Brain pericyte (primary cell): ENCODE measurements around the gene CD47.

Experiments used
- DNase-seq: peaks from one replicate; pipeline ENCODE4 v3.0.0-alpha.2; 2012; ENCODE audit warnings: low read depth, low spot score

Gene CD47

GRCh38 chr3:108090701-108091497, at the start of gene CD47:
CD47 (minus strand) TSS chr3:108091031; CDS start chr3:108090908, 123 bp downstream.
- peak; percentile 17 for DNase-seq

DNA sequence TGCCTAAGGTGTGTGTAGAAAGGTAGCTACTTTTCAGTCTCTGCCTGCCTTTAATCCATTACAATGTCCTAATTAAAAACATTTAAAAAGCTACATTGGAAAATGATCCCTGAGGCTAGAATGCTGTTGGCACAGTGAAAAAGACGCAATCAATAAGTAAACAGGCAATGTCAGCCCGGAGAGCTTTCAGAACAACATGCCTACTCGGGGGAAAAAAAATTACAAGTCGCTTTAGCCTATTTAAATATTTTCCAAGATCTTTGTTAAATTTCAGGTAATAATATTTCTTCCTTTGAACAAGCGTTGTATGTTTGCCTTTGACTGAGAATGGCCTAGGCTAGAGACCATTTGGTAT, 46.6 kb upstream of the CD47 start:
- no peak for DNase-seq

GRCh38 chr3:108136561-108137459, 46.0 kb upstream of the CD47 start:
- DNase-seq = no peak

- DNase-seq = no peak
Measured at GRCh38 chr3:108134555-108134880, 43.7 kb upstream of the CD47 start.

DNA sequence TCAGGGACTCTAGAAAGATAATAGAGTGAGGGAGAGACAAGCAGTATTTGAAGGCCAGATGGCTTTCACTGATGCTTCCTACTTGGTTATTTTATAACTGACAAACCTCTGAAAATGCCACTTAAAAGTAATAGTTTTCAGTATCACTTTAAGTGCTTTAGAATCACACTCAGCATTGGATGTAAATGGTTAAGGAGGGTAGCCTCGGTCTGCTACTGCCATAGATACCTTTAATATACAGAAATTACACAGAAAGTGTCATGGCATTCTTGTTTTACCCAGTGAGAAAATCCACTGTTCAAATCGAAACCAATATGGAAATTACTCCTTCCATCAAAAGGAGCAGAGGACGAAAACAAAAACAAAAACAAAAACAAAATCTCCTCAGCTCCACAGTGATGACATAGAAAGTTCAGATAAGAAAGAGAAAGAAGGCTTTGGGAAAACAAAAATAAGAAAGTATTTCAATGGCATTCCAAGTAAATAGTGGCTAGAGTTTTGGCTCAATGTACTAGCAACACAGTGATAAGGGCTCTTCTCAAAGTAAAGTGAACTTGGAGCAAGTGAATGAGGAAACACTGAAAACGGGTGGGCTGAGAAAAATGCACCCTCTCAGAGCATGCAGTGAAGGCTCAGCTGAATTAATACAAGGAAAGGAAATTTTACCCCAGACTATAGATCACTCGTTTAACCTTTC, 43.2 kb upstream of the CD47 start:
- no peak for DNase-seq

GRCh38 chr3:108133048-108133369, 42.2 kb upstream of the CD47 start:
- no peak for DNase-seq

DNA sequence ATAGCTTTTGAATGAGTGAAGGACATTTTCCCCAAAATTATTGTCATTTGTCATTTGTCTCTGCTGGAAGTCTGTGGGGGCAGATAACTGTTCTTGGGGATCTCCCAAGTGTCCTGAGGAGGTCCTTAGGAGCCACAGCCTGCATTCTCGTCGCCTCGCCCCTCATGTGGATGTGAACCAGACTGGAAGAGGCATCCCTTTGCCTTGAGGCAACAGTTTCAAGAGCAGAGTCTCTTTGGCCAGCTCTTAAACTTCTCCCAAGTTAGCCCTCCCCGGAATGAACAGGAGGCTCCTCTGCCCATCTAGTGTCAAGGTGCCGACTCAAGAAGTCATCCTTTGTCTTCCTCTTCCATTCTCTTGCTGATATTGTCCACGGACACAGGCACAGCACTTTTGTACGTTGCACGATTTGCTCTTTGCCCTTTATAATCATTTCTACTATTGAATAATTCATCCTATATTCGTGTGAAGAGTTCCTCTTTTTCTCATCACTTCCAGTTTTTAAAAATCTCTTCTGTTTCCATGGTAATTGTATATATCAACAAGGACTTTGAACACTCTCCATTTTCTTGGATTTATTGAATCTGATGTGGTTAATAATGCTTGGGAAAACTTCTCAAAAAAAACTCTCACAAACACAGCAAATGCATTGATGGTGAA, 40.8 kb upstream of the CD47 start:
- DNase-seq = no peak

- no peak for DNase-seq
Measured at GRCh38 chr3:108130701-108131474, 40.1 kb upstream of the CD47 start.

DNA sequence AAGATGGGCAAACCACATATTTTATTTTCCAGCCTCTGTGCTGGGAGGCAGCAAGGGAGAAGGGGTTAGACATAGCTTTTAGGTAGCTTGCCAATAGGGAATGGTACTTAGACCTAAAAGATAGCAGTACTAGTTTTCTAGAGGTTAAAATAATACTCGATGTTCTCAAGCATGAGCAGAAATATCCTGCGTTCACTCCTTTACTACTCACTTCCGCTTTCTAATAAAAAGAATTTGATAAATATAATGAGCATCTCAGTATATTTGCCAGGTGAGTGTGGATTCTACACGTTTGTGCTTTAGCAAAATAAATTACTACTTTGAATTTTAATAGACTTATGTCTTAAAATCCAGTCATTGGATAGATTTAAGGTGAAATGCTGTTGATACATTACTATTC, 39.4 kb upstream of the CD47 start:
- no peak for DNase-seq

DNA sequence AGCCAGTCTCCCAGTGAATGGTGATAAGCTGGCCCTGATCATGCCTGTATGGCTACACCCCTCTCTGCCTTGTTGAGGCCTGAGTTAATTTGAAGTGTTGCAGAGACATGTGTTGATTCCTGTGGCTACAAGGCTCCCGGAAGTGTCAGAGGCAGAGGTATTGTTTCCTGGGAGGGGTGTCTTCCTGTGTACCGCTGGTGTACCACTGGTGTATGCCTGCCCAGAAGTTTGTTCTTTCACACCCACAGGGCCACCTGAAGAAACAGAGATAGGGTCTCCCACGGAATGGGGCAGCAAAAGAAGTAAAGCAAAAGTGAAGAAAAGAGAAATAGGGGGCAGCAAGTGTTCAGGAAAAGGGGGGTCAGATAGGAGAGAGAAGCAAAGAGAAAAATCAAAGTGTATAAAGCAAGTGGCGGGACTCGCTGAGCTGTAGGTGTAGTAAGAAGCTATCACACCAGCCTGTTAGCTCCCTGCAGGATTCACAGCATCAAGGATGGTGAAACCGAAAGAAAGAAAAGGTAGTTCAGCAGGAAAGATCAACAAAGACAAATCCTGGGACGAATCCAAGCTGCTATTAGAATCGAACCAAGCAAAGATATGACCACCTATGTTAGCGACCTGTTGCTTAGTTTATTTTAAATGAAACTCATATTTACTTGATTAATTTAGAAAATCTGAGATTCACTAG, 36.6 kb upstream of the CD47 start:
- DNase-seq = no peak

- DNase-seq = no peak
Measured at GRCh38 chr3:108126348-108126747, 35.5 kb upstream of the CD47 start.

DNA sequence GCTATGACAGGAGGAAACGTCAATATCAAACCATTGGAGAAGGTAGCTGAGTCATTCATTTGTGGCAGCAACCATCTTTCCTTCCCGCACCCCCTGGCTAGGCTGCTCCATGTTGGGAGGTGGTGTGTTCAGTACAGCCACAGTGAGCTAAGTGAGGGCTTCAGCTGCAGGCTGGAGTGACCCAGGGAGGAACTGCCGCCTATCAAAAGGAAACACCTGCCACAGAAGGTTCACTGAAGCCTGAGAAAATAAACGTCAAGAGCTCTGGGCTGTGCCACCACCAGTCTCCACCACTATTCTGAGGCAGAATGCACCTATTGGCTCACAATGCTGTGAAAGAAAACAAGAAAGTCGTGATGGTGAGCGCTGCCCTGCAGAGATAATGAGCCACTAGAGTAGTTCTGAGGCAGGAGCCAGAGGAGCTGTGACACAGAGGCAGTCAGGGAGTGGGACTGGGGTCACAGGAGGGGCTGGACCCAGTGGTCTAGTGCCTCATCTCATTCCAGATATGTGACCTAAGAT, 34.8 kb upstream of the CD47 start:
- no peak for DNase-seq

DNA sequence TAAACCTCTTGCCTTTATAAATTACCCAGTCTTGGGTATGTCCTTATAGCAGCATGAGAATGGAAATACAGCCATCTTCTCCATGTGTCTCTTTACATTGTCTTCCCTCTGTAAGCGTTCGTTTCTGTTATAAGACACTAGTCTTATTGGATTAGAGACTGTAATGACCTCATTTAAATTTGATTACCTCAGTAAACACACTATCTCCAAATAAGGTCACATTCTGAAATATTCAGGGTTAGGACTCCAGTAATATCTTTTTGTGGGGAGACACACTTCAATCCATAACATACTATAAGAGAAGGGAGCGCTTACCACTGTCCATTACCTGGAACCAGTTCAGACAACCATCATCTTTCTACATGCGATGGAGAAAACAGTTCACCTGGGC, 34.3 kb upstream of the CD47 start:
- DNase-seq = no peak

DNA sequence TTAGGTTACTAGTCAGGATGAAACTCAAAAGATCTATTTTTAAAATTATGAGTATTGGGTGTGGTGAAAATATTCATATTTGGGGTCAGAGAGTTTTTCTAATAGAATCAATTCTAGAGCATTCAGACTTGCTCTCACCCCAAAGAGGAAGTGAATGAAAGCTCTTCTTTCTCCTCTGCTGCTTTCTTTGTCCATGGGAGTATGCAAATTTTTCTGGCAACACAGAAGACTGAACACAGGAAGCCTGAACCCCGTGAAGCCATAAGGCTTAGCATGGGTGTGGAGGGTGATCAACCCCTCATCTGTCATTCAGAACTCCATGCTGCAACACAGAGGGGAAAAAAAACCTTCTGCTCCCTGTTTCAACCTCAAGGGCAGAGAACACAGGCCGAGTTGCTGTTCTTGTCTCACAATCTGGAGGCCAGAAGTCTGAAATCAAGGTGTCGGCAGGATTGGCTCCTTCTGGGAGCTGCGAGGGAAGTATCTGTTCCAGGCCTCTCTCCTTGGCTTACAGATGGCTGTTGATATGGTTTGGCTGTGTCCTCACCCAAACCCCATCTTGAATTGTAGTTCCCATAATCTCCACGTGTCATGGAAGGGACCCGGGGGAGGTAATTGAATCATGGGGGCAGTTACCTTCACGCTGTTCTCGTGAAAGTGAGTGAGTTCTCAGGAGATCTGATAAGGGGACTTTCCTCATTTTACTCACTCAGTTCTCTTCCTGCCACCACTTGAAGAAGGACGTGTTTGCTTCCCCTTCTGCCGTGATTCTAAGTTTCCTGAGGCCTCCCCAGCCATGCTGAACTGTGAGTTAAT, 33.7 kb upstream of the CD47 start:
- no peak for DNase-seq

DNA sequence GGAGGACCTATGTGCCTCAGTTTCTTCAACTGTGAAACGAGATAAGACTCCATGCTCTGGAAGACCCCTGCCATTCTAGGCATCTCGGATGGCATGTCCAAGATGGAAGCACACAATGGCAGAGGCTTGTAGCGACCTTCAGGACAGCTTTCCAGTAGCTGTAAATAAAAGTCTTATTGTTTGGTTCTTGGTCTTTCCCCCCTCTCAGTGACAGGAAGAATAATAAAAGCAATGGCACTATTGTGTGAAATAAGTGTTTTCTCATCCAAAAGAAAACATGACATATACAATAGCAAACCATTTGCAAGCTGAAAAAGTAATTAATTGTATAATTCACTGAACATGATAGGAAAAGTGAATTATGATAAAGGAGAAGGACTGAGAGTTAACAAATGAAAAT, 32.5 kb upstream of the CD47 start:
- no peak for DNase-seq

DNA sequence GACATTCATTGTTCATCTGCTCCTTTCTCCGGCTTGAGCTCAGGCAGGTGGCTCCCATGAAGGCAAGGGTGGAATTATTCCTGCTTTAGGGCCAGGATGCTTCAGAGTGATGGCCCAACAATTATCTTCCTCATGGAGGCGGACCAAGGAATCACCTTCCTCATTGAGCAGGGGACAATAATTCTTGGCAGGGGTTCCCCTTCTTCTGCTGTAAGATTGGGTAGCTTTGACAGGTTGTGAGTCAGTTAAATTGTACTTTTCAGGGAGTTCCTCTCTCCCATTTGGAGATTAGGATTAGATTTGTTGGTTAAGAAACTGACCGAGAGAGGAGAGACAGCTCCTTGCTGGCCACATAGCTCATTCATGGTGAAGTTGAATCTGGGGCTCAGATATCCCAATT, 31.4 kb upstream of the CD47 start:
- DNase-seq = no peak

- no peak for DNase-seq
Measured at GRCh38 chr3:108119398-108120104, 28.7 kb upstream of the CD47 start.

DNA sequence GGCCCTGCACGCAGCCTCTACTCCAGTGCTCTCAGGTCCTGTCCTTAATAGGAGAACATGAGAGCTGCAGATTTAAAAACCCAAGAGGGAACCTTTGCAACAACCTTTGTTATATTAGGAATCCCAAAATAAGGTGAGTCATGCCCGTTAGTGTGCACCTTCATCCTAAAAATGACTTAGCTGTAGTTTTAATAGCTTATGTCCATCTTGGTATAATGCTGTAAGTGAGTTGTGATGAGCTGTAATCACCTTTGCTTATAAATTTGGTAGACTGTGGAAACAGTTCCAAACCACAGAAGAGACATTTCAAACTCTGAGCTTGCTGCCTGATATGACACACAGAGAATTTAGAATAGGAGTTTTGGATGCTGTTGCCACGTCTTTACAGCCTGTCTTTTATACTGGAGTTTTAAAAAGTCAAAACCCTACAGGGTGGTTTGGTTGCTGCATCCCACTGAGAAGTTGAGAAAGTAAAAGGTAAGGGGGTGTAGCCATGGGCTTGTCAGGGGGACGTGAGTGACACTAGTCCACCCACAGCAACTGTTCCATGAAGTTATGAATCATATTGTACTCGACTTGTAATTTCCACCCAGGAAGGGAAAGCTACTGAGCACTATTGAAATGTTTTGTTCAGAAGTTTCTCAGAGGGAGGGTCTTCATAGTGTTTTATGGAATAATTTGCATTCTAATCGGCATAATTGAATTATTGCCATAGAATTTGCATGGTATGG, 27.4 kb upstream of the CD47 start:
- DNase-seq = no peak
